ENCODE measurements around the gene TMX4. TPM values are rescaled to one million over a fixed set of nuclear protein-coding genes. Genes with fewer than 3 reads are reported as not detected.

Gene TMX4
- total and polyA plus RNA-seq, 2 of the 8 experiments (the other 6 are each of a cell fraction or from before 2014, with no cell fraction given): 2.1 to 7.8 TPM

GRCh38 chr20:8057871-8058270 lies 38.3 kb upstream of the TMX4 start:
- H2BK12ac ChIP-seq (ENCODE audit: low read depth, low read length): no peak overlapping the region
- no peak overlapping the region for H3K23ac ChIP-seq (ENCODE audit: insufficient read length)
- no peaks in the 10 kb centered on the region for H3K36me3 ChIP-seq (ENCODE audit: control insufficient read depth in 2 of 4, insufficient read depth in 4 of 4, low read length in 3 of 4)
- H4K8ac ChIP-seq (ENCODE audit: extremely low read depth, insufficient read depth, low read length): no peak overlapping the region
- no peaks in the 10 kb centered on the region for H3K9me3 ChIP-seq (ENCODE audit: insufficient read depth in 2 of 2, low read depth in 1 of 2, low read length in 1 of 2)
- H3K4me1 ChIP-seq (replicated peaks in 1 of 4; ENCODE audit: control insufficient read depth in 3 of 4, insufficient read depth in 4 of 4, low read length in 3 of 4): no peaks in the 10 kb centered on the region
- H3K27ac ChIP-seq (ENCODE audit: low read depth, low read length): no peak overlapping the region
- H4K91ac ChIP-seq (replicated peaks; ENCODE audit: insufficient read length, low read length): no peak overlapping the region
- H2BK5ac ChIP-seq (ENCODE audit: low read depth, low read length): no peak overlapping the region
- H2BK15ac ChIP-seq (ENCODE audit: low read length): no peak overlapping the region
- H3K4me3 ChIP-seq (ENCODE audit: extremely low read depth in 1 of 4, insufficient read depth in 2 of 4, low read depth in 3 of 4, low read length in 4 of 4): no peak overlapping the region
- no peaks in the 10 kb centered on the region for H3K79me1 ChIP-seq (ENCODE audit: low read depth, low read length)
- no peak overlapping the region for H2AFZ ChIP-seq (ENCODE audit: low read length)
- H3K14ac ChIP-seq (ENCODE audit: insufficient read length): no peak overlapping the region
- no peaks in the 10 kb centered on the region for H3K79me2 ChIP-seq (ENCODE audit: control insufficient read depth in 1 of 2, insufficient read depth in 2 of 2, low read length in 2 of 2)
- ChIA-PET POLR2A (ENCODE audit: partially characterized antibody) (no interaction called here), CTCF (ENCODE audit: partially characterized antibody) (interaction anchor here (0.6 to 1.3 kb wide), 4 partner anchors 9 to 476 kb away, joined by 3 to 4 read pairs (median 3); no protein-coding TSS in a partner anchor)
- no peak overlapping the region for H3K18ac ChIP-seq (ENCODE audit: extremely low read depth, low read length)
- H4K20me1 ChIP-seq (replicated peaks in 1 of 2; ENCODE audit: control insufficient read depth in 1 of 2, insufficient read depth in 2 of 2, low read length in 2 of 2): no peaks in the 10 kb centered on the region
- FAIRE-seq: no peak
- H3K23me2 ChIP-seq (ENCODE audit: low read depth, low read length): no peaks in the 10 kb centered on the region; the same call in 1 of the 2 replicates
- no peak overlapping the region for H4K5ac ChIP-seq (ENCODE audit: insufficient read length, low read depth, low read length)
- H3K56ac ChIP-seq (replicated peaks; ENCODE audit: insufficient read length, low read depth, low read length): no peak overlapping the region
- no peak overlapping the region for H2BK120ac ChIP-seq (replicated peaks; ENCODE audit: low read depth, low read length)
- H2BK20ac ChIP-seq (ENCODE audit: low read length): no peak overlapping the region
- H3K4ac ChIP-seq (replicated peaks; ENCODE audit: insufficient read length, low read depth, low read length): no peak overlapping the region
- H2AK5ac ChIP-seq (ENCODE audit: low read depth, low read length): no peak overlapping the region
- DNase-seq (ENCODE audit: low read depth in 1 of 2, low spot score in 2 of 2): no peak
- H3K9ac ChIP-seq (replicated peaks in 1 of 4; ENCODE audit: extremely low read depth in 1 of 4, low read depth in 3 of 4, low read length in 3 of 4): no peak overlapping the region
- no peak overlapping the region for H3K4me2 ChIP-seq (ENCODE audit: insufficient read depth in 1 of 2, low read depth in 2 of 2, low read length in 2 of 2)
- no peaks in the 10 kb centered on the region for H3K27me3 ChIP-seq (replicated peaks in 1 of 4; ENCODE audit: control insufficient read depth in 3 of 4, extremely low read depth in 1 of 4, insufficient read depth in 3 of 4, low read length in 3 of 4)
- WGBS, 2 experiments (ENCODE audit: extremely low coverage in 1 of 2, insufficient coverage in 1 of 2, insufficient read length in 1 of 2, insufficient replicate concordance in 2 of 2, low coverage in 1 of 2, low lambda C conversion rate in 2 of 2, missing lambda C conversion rate in 1 of 2): 90% methylated on average over 3 of the region's 3 CpGs; no CpG with 5 or more reads in 1 of the 2 experiments
- TF ChIP-seq HDAC6 (IDR thresholded peaks at IDR 0.05; ENCODE audit: low read depth, low read length) (no peak), FOSL1 (IDR thresholded peaks at IDR 0.05; ENCODE audit: insufficient read depth, low read depth, low read length) (no peak), TAF7 (optimal IDR thresholded peaks at IDR 0.05; ENCODE audit: borderline replicate concordance, low read depth, low read length) (no peak), RXRA (IDR thresholded peaks at IDR 0.05; ENCODE audit: insufficient read depth, low read depth, low read length) (no peak), BACH1 (IDR thresholded peaks at IDR 0.05; ENCODE audit: low read length) (no peak), CTBP2 (IDR thresholded peaks at IDR 0.05; ENCODE audit: borderline replicate concordance, insufficient read depth, insufficient read length, low read length) (no peak), KDM5A (IDR thresholded peaks at IDR 0.05; ENCODE audit: low read length) (no peak)

Data from H1 (cell line).